Lower leg skin (tissue), 4 donors: Measurements from ENCODE around the gene INHBA. TPM values are rescaled to one million over a fixed set of nuclear protein-coding genes. Genes with fewer than 3 reads are reported as not detected.

Experiments
- DNase-seq, 2 donors: peaks; one replicate each; pipeline ENCODE4 v3.0.0-alpha.2; 2019; ENCODE audit warnings: low spot score in 2 of 2
- H3K4me3 ChIP-seq: fragments of 200-600 bp; sonication (generic); 2 replicates; pipeline ENCODE4 v1.5.1; 2017; ENCODE audit warnings: mild to moderate bottlenecking, low read depth; ENCODE audit not compliant: poor library complexity, severe bottlenecking
- CTCF ChIP-seq, 3 donors: fragments of 450-650 bp; IDR thresholded peaks; one replicate each; pipeline ENCODE4 v1.5.1; 2016; ENCODE audit warnings: antibody characterized with exemption in 3 of 3, mild to moderate bottlenecking in 3 of 3, moderate library complexity in 2 of 3
- POLR2A ChIP-seq, 2 donors: fragments of 450-650 bp; IDR thresholded peaks; one replicate each; pipeline ENCODE4 v1.6.1; 2016 to 2017; ENCODE audit warnings: antibody characterized with exemption in 2 of 2, mild to moderate bottlenecking in 1 of 2, moderate library complexity in 1 of 2
- WGBS, 2 donors: methylation state at CpG; one replicate each; pipeline ENCODE4 v1.1.5; 2018; 5-methylcytosine and 5-hydroxymethylcytosine counted together
- intact Hi-C: fragments of 100-400 bp; cut with DNase I; formaldehyde crosslinking; loops from one replicate; pipeline ENCODE4 v1.15.0; 2023; ENCODE audit warnings: low total_unique reads
- total RNA-seq, 4 donors: library from RNA; depleted of rRNA; stranded (reverse); fragments of >200 nt; gene quantifications; one replicate each; pipeline ENCODE4 v1.1.0, GENCODE V29; 2016

INHBA gene
- total RNA-seq: 1 to 10 TPM; 1.1 to 6.3 (median 1.7) TPM

GRCh38 chr7:41702635-41703371 lies at the start of gene INHBA:
INHBA (minus strand) TSS chr7:41703090; CDS start chr7:41700374, 2,716 bp downstream.
- 70 to 80% methylated on average over 3 of the region's 3 CpGs for WGBS, 2 donors
- no peak within 1 kb of the TSS for H3K4me3 ChIP-seq
- TF ChIP-seq POLR2A (IDR thresholded peaks at IDR 0.05): no peak
- no peak for TF ChIP-seq CTCF (IDR thresholded peaks at IDR 0.05)
- intact Hi-C loops: no loop called here
- no peak for DNase-seq

GRCh38 chr7:41752615-41753014 lies 49.7 kb upstream of the INHBA start:
- intact Hi-C loops: no loop called here
- WGBS, 2 donors: 86 to 89% methylated on average over 2 of the region's 2 CpGs
- no peak overlapping the region for H3K4me3 ChIP-seq
- TF ChIP-seq POLR2A (IDR thresholded peaks at IDR 0.05) (no peak), CTCF (IDR thresholded peaks at IDR 0.05) (no peak)
- no peak for DNase-seq

- no peak for TF ChIP-seq CTCF (IDR thresholded peaks at IDR 0.05)
- TF ChIP-seq POLR2A (IDR thresholded peaks at IDR 0.05): no peak
- no peak overlapping the region for H3K4me3 ChIP-seq
- DNase-seq: no peak
- WGBS, 2 donors: 8 to 37% methylated on average over 1 of the region's 1 CpG
- intact Hi-C loops: no loop called here
These were observed 48.0 kb upstream of the INHBA start for GRCh38 chr7:41750661-41751540.

- no peak for DNase-seq
- TF ChIP-seq CTCF (IDR thresholded peaks at IDR 0.05) (no peak), POLR2A (IDR thresholded peaks at IDR 0.05) (no peak)
- no peak overlapping the region for H3K4me3 ChIP-seq
- intact Hi-C loops: no loop called here
These were observed 45.1 kb upstream of the INHBA start for GRCh38 chr7:41747961-41748360.

GRCh38 chr7:41745451-41745850 lies 42.6 kb upstream of the INHBA start:
- TF ChIP-seq POLR2A (IDR thresholded peaks at IDR 0.05) (no peak), CTCF (IDR thresholded peaks at IDR 0.05) (no peak)
- DNase-seq: no peak
- H3K4me3 ChIP-seq: no peak overlapping the region
- intact Hi-C loops: no loop called here
